ENCODE results near the gene UST. TPM values are rescaled to one million over a fixed set of nuclear protein-coding genes. Genes with fewer than 3 reads are reported as not detected.
A peak's percentile ranks its signal among the peaks of the same experiment; 100 is the strongest.
"Not testable (repeated sequence)": the region's sequence is repeated elsewhere in the genome, so short reads cannot be mapped to it uniquely, and the experiment has no call there.

Gene UST
- total RNA-seq, 1 donor from 2014 or later, result under 0.01 TPM

GRCh38 chr6:148735989-148736388 lies 10.8 kb upstream of the UST start:
- no peak for DNase-seq (ENCODE audit: low read depth in 2 of 2)

GRCh38 chr6:148736774-148737412 lies 9.9 kb upstream of the UST start:
- DNase-seq (ENCODE audit: low read depth in 2 of 2), result no peak

DNA sequence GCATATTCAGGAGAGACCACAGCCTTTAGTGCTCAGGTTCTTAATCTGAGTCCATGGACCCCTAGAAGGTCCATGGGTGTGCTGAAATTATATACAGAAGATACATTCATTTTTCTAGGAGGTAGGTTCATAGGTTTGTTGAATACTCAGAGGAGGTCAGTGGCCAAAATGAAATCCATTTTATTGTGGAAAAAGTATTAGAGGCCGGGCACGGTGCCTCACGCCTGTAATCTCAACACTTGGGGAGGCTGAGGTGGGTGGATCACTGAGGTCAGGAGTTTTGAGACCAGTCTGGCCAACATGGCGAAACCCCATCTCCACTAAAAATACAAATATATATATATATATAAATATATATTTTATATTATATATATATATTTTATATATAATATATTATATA lies 9.0 kb upstream of the UST start:
- no peak for DNase-seq (ENCODE audit: low read depth in 2 of 2)

DNA sequence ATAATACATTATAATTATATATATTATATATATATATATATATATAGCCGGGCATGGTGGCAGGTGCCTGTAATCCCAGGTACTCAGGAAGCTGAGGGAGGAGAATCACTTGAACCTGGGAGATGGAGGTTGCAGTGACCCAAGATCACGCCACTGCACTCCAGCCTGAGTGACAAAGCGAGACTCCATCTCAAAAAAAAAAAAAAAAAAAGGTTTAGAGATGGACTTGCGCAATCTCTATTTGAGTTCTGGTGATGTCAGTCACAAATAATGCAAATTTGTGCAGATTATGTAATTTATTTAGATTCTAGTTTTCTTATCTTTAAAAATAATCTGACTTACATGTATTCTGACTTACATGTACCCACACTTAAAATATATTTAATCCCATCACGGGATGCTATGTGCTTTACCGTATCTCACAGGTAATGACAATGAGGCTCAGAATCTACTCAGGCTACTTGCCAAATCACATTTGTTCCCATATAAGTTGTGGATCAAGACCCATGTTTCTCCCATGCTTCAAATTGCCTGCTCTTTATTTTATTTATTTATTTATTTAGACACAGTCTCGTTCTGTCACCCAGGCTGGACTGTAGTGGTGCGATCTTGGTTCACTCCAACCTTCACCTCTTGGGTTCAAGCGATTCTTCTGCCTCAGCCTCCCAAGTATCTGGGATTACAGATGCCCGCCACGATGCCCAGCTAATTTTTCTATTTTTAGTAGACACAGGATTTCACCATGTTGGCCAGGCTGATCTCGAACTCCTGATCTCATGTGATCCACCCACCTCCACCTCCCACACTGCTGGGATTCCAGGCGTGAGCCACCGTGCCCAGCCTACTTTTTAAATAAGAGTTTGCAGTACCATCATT lies 7.6 kb upstream of the UST start:
- no peak for DNase-seq (ENCODE audit: low read depth in 2 of 2)

DNA sequence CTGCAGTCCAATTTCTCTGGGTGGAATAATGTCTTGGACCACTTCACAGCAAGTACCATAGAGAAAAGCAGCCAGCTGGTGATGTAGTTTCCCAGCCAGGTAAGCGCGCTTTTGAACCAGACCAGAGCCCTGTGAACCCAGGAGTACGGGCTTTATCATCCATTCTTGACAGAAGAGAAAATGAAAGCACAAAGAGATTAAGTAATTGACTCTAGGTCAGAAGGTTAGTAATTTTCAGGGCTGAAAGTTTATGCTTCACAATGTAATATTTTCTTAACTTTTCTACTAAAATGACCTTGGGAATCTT lies 7.1 kb upstream of the UST start:
- DNase-seq (ENCODE audit: low read depth in 2 of 2), result no peak

- no peak for DNase-seq (ENCODE audit: low read depth in 2 of 2)
Observed at GRCh38 chr6:148743476-148743875, 3.4 kb upstream of the UST start.

DNA sequence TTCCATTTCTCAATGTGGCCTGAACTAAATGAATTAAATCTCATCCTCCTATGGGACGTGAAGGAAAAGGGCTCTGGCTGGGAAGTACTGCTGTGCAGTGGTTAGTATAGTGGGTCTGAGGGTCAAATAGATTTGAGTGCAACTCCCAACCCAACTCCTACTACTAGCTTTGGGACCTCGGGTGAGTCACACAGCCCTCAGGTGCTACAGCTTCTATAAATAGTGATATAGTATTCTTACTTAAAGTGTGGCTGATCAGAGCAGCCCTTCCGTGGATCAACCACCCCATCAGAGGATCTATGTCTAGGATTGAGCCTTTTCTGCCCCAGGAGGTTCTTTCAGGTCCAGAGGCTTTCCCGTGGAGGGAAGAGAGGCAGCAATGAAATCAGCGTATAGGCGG lies 904 bp upstream of the UST start:
- DNase-seq (ENCODE audit: low read depth in 2 of 2), result no peak

GRCh38 chr6:148747145-148747470 lies 278 bp downstream of the UST start:
- peak; percentile 2 to 12 for DNase-seq (ENCODE audit: low read depth in 2 of 2)

DNA sequence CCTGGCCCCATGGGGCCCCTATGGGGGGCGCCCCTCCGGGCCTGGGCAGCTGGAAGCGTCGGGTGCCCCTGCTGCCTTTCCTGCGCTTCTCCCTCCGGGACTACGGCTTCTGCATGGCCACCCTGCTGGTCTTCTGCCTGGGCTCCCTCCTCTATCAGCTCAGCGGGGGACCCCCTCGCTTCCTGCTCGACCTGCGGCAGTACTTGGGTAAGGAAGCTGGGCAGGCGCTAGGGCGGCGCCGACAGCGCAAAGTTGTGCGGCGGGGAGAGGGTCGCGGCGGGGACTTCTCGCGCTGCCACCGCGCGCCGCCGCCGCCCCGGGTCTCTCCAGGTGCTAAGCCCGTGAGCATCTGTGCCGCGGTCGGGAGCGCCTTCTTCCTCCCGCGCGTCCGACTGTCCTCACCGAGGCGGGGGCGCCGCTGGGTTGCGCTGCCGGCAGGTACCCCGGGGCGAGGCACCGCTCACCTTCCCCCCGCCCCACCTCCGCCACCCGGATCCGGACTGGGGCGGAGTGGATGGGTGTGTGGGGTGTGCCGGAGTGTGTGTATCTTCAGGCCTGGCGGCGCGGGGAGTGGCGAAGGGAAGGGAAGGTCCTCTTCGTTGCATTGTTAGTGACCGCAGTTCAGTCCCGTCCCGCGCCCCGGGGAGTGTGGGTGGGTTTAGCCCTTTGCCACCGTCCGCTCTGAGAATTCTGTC lies 788 bp downstream of the UST start:
- DNase-seq (ENCODE audit: low read depth in 2 of 2), result peak; percentile 3 to 7

DNA sequence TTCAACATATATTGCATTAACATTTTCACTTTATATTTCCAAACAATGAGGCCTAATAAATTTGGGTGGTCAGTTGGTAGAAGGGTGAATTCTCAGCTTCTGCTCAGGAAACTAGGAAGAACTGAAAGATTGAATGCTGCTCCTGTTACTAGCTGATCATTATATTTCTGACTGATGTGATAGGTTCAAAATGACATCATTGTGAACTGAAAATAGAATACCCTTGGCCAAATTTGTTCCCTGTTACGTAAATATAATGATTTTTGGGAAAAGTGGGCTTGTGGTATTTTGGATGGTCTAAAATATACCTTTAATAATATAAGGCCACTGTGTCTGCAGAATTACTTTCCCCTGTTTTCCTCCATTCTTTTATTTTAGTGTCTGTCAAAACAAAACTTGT lies 2.8 kb downstream of the UST start:
- DNase-seq (ENCODE audit: low read depth in 2 of 2), result no peak

DNA sequence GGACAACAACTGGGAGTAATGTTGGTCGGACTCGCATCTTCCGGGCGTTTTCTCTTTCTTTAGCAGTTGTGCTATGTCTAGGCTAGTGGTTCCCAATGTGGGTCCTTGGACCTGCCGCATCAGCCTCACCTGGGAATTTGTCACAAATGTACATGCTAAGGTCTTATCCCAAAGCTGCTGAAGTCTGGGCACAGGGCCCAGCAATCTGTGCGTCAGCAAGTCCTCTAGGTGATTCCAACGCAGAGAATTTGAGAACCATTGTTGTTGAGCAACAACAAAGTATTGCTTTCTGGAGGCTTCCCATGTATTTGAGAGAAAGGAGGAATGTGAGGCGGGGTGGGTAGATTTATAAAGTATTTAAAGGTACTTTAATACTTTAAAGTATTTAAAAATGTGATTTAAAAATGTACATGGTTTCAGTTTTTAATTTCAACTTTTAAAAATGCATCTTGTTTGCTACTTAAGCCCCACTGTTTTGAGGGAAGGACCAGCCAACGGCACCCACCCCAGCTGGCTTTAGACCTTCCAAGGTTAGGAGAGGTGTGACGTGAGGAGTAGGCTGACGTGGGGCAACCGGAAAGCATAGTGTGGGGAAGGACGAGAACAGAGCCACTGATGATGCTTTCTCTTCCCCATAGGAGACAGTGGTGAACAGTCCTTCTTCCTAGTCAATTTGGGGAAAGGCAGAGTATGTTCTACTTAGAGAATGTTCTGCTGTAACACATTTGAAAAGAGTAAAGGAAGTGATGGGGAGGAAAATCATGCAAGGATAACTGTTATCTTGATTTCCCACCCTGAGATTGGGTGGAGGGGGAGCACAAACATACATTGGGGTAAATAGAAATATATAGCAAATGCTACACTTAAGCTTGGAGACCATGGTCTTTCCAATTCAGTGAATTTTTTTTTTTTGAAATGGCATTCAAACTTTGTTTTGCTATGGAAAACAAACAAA lies 4.3 kb downstream of the UST start:
- no peak for DNase-seq (ENCODE audit: low read depth in 2 of 2)

DNA sequence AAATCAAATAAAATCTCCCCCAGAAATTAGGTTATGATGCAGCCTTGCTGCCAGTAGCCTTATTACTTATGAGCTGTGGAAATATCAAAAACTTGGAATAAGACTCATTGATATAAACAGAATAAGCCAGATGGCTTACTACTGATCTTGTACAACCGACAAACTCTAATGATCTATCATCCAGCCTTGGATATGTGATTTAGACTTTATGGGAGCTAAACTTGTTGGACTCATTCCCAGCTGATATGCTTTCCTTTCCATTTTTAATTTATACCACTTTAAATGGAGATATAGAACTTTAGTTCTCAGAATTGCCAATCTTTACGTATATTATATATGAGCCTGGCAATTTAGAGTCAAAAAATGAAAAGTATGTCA lies 5.0 kb downstream of the UST start:
- DNase-seq (ENCODE audit: low read depth in 2 of 2), result no peak

DNA sequence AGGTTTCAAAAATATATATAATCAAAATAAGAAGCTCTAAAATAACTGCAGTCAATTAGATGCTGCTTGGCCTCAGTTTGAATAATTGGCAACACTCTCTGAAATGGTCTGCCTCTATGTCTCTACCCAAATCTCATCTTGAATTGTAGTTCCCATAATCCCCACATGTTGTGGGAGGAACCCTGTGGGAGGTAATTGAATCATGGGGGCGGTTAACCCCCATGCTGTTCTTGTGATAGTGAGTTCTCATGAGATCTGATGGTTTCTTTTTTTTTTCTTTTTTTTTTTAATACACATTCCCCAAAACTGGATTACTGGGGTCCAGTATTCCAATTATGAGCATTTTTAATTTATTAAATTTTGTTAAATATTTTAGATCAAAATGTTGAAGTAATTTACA lies 8.5 kb downstream of the UST start:
- not testable (repeated sequence) for DNase-seq (ENCODE audit: low read depth in 2 of 2)

DNA sequence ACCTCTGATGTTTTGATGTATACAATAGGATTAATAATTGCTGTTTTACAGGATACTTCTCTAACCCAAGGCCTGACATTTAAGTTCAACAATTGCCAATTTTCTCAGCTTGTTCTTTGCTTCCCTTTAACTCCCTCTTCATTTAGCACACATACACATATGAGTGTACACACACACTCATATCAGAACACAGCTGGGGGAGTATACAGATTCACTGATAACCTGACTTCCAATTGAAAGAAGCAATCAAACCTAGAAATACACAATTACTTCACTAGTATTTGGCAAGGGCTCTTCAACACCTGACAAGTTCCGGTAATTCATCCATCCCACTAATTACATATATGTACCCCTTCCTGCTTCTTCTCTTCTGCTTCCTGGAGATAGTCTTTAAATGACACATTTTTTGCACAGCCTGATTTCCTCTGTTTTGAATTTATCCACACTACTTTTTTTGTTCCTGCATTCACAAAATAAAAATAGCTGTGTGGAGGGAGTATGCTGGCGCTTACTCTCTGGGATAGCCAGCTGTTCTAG lies 11.2 kb downstream of the UST start:
- DNase-seq (ENCODE audit: low read depth in 2 of 2), result no peak

DNA sequence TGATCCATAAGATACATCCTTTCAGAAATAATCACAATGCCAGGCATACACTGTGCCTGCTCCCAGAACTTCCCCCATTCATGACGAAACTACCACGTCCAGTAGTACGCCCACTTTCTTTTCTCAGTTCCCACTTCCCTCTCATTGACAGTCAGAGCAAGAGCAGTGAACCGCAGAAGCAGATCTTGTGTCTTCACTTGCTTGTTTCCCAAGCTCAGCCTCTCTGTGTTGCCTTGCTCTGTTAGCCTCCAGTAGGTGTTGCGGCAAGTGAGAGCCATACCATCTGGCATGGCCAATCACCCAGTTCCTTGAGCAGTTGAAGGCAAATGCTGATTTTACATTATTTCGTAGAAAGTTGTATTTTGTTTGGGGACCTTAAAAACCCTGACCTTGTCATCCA lies 11.7 kb downstream of the UST start:
- no peak for DNase-seq (ENCODE audit: low read depth in 2 of 2)

DNA sequence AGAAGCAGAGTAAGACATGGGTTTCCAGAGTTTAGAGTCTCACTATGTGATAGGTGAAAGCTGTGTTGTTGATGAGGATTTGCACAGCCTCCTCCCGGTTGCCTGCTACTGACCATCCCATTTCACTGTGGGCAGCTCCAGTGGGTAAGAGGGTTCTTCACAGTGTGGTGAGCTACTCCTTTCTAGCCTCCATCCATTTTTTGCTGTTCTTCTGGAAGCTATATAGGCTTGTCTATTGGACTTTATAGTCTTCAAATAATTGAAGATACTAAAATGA lies 13.4 kb downstream of the UST start:
- no peak for DNase-seq (ENCODE audit: low read depth in 2 of 2)

- no peak for DNase-seq (ENCODE audit: low read depth in 2 of 2)
Observed at GRCh38 chr6:148760568-148761526, 14.0 kb downstream of the UST start.

DNA sequence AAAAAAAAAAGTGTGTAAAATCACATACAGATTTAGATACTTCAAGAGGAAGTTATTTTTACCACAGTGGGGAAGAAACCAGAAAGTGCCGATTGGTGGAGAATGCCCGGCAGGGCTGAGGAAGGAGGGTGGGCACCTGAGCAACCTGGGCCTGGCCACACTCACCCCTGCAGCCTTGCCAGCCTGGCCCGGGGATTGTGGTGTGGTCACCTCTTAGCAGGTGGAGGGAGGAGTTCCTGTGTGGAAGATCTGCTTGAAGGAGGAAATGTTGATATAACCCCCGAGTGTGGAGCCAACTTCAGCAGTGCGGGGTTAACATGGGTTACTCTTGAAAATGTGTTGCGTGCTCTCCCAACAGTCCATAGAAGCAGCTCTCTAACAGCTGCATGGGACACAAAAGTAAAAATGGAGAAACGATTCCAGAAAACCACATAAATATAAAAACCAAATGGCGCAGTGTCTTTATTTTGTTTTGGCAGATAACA lies 14.7 kb downstream of the UST start:
- no peak for DNase-seq (ENCODE audit: low read depth in 2 of 2)

GRCh38 chr6:148762231-148762630 lies 15.4 kb downstream of the UST start:
- no peak for DNase-seq (ENCODE audit: low read depth in 2 of 2)

DNA sequence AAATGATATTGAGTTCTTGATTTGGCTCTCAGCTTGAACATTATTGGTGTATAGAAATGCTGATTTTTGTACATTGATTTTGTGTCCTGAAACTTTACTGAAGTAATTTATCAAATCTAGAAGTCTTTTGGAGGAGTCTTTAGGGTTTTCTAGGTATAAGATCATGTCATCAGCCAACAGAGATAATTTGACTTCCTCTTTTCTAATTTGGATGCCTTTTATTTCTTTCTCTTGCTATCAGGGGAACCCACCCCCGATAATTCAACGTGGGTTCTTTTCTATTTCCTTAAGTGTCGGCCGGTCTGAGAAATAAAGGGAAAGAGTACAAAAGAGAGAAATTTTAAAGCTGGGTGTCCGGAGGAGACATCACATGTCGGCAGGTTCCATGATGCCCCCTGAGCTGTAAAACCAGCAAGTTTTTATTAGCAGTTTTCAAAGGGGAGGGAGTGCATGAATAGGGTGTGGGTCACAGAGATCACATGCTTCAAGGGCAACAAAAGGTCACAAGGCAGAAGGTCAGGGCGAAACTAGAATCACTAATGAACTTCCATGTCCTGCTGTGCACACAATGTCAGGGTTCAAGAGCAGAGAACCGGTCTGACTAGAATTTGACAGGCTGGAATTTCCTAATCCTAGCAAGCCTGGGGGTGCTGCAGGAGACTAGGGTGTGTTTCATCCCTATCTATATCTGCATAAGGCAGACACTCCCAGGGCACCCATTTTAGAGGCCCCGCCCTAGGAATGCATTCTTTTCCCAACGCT lies 17.6 kb downstream of the UST start:
- DNase-seq (ENCODE audit: low read depth in 2 of 2), result not testable (repeated sequence)
